WI38 (cell line): ENCODE results near the gene FAM193A.

Experiments
- H3K4me3 ChIP-seq: 2 replicates; pipeline ENCODE4 v1.5.1; 2011; ENCODE audit warnings: low read depth, mild to moderate bottlenecking, control low read depth, low read length
- CTCF ChIP-seq: IDR thresholded peaks from 2 replicates; pipeline ENCODE4 v1.5.1; 2012; ENCODE audit warnings: low read depth, mild to moderate bottlenecking, control low read depth, low read length

Gene FAM193A

GRCh38 chr4:2689825-2690700 is 153.6 kb downstream of the FAM193A start:
- no peak for TF ChIP-seq CTCF
- H3K4me3 ChIP-seq, result no peak overlapping the region

- no peak for TF ChIP-seq CTCF
- H3K4me3 ChIP-seq, result no peak overlapping the region
These were observed 154.9 kb downstream of the FAM193A start for GRCh38 chr4:2691313-2691712.

- no peak for TF ChIP-seq CTCF
- no peak overlapping the region for H3K4me3 ChIP-seq
These were observed 155.5 kb downstream of the FAM193A start for GRCh38 chr4:2691952-2692435.

- H3K4me3 ChIP-seq, result no peak overlapping the region
- no peak for TF ChIP-seq CTCF
These were observed 158.2 kb downstream of the FAM193A start for GRCh38 chr4:2694691-2695090.

GRCh38 chr4:2695346-2696060 is 159.1 kb downstream of the FAM193A start:
- H3K4me3 ChIP-seq, result no peak overlapping the region
- no peak for TF ChIP-seq CTCF

GRCh38 chr4:2696423-2696822 is 160.0 kb downstream of the FAM193A start:
- no peak overlapping the region for H3K4me3 ChIP-seq
- no peak for TF ChIP-seq CTCF

GRCh38 chr4:2697995-2698414 is 161.6 kb downstream of the FAM193A start:
- H3K4me3 ChIP-seq, result no peak overlapping the region
- no peak for TF ChIP-seq CTCF
